Neural cell (in vitro differentiated cells): ENCODE data around the gene LLGL2. TPM values are rescaled to one million over a fixed set of nuclear protein-coding genes. Genes with fewer than 3 reads are reported as not detected.

Experiments
- H2AFZ ChIP-seq: fragments of 200-600, 300-800 bp; sonication (generic), shearing (Covaris generic); 2 replicates; pipeline ENCODE4 v1.6.0; 2014; ENCODE audit warnings: low read depth, mild to moderate bottlenecking, antibody characterized with exemption, low read length, moderate library complexity
- H3F3A ChIP-seq: fragments of 200-600 bp; shearing (Covaris generic); 2 replicates; pipeline ENCODE4 v1.6.1; 2016; ENCODE audit warnings: mild to moderate bottlenecking, moderate library complexity, mixed read lengths, antibody characterized with exemption, low read length; ENCODE audit not compliant: insufficient read depth, poor library complexity, severe bottlenecking
- H3K27ac ChIP-seq: fragments of 200-600, 300-800 bp; sonication (generic), shearing (Covaris generic); 2 replicates; pipeline ENCODE4 v1.5.1; 2014; ENCODE audit warnings: mild to moderate bottlenecking, low read length, moderate library complexity
- H3K27me3 ChIP-seq: fragments of 300-800, 200-600 bp; sonication (generic), shearing (Covaris generic); 2 replicates; pipeline ENCODE4 v1.6.0; 2014; ENCODE audit warnings: mild to moderate bottlenecking, low read depth, low read length, moderate library complexity; ENCODE audit not compliant: insufficient read depth
- H3K36me3 ChIP-seq: fragments of 300-800, 200-600 bp; sonication (generic), shearing (Covaris generic); 2 replicates; pipeline ENCODE4 v1.5.1; 2014; ENCODE audit warnings: mild to moderate bottlenecking, antibody characterized with exemption, low read length, moderate library complexity; ENCODE audit not compliant: insufficient read depth
- H3K4me2 ChIP-seq: fragments of 300-800, 200-600 bp; sonication (generic), shearing (Covaris generic); 2 replicates; pipeline ENCODE4 v1.6.0; 2014; ENCODE audit warnings: mild to moderate bottlenecking, low read length
- H3K4me3 ChIP-seq: fragments of 300-800, 200-600 bp; sonication (generic), shearing (Covaris generic); 2 replicates; pipeline ENCODE4 v1.5.1; 2014; ENCODE audit warnings: mild to moderate bottlenecking, low read length, moderate library complexity
- H3K79me2 ChIP-seq: fragments of 200-600 bp; shearing (Covaris generic); replicated peaks from 2 replicates; pipeline ENCODE4 v1.6.0; 2014; ENCODE audit warnings: mild to moderate bottlenecking, low read length, moderate library complexity; ENCODE audit not compliant: insufficient read depth
- H3K9ac ChIP-seq: fragments of 300-800, 200-600 bp; sonication (generic), shearing (Covaris generic); 2 replicates; pipeline ENCODE4 v1.6.1; 2016; ENCODE audit warnings: mild to moderate bottlenecking, low read length, mixed read lengths
- H3K9me2 ChIP-seq: fragments of 200-600 bp; shearing (Covaris generic); 2 replicates; pipeline ENCODE4 v1.6.1; 2016; ENCODE audit warnings: mild to moderate bottlenecking, low read length, mixed read lengths; ENCODE audit not compliant: insufficient read depth
- H3K9me3 ChIP-seq: fragments of 200-600, 300-800 bp; sonication (generic), shearing (Covaris generic); 2 replicates; pipeline ENCODE4 v1.6.1; 2016; ENCODE audit warnings: mild to moderate bottlenecking, mixed run types, low read length, moderate library complexity, mixed read lengths
- H4K20me1 ChIP-seq: fragments of 200-600 bp; shearing (Covaris generic); 2 replicates; pipeline ENCODE4 v1.6.1; 2016; ENCODE audit warnings: mild to moderate bottlenecking, mixed run types; ENCODE audit not compliant: insufficient read depth
- CTCF ChIP-seq: fragments of 450-650 bp; IDR thresholded peaks from 2 replicates; pipeline ENCODE4 v1.5.1; 2014; ENCODE audit warnings: antibody characterized with exemption, mild to moderate bottlenecking, moderate library complexity; ENCODE audit not compliant: poor library complexity, severe bottlenecking
- EP300 ChIP-seq: fragments of 450-650 bp; conservative IDR thresholded peaks from 2 replicates; pipeline ENCODE4 v1.6.1; 2014; ENCODE audit warnings: antibody characterized with exemption, mild to moderate bottlenecking, moderate library complexity; ENCODE audit not compliant: poor library complexity, severe bottlenecking
- EZH2 ChIP-seq: fragments of 200-600, 300-800 bp; shearing (Covaris generic), sonication (generic); IDR thresholded peaks from 2 replicates; pipeline ENCODE4 v1.6.1; 2014; ENCODE audit warnings: antibody characterized with exemption, low read length, borderline replicate concordance, mild to moderate bottlenecking; ENCODE audit not compliant: insufficient read depth, poor library complexity, severe bottlenecking
- MXI1 ChIP-seq: fragments of 450-650 bp; conservative IDR thresholded peaks from 2 replicates; pipeline ENCODE4 v1.6.1; 2014; ENCODE audit warnings: antibody characterized with exemption, mild to moderate bottlenecking; ENCODE audit not compliant: poor library complexity, severe bottlenecking
- POLR2AphosphoS5 ChIP-seq: IDR thresholded peaks from 2 replicates; pipeline ENCODE4 v1.6.1; 2012
- RAD21 ChIP-seq: fragments of 450-650 bp; conservative IDR thresholded peaks from 2 replicates; pipeline ENCODE4 v1.6.1; 2014; ENCODE audit warnings: antibody characterized with exemption, mild to moderate bottlenecking, moderate library complexity
- REST ChIP-seq: IDR thresholded peaks from 2 replicates; pipeline ENCODE4 v1.6.1; 2012; ENCODE audit warnings: borderline replicate concordance
- SMC3 ChIP-seq: fragments of 450-650 bp; conservative IDR thresholded peaks from 2 replicates; pipeline ENCODE4 v1.6.1; 2014; ENCODE audit warnings: antibody characterized with exemption, mild to moderate bottlenecking, moderate library complexity; ENCODE audit not compliant: poor library complexity
- TAF1 ChIP-seq: IDR thresholded peaks from 2 replicates; pipeline ENCODE4 v1.6.1; 2012; ENCODE audit warnings: low read depth
- polyA plus RNA-seq: library from polyadenylated mRNA; depleted of rRNA; stranded (reverse); fragments of >200 nt; gene quantifications from 2 replicates; pipeline ENCODE4 v1.2.3, GENCODE V29; 2014

Gene LLGL2
- polyA plus RNA-seq, 1 donor from 2014 or later = 0.95 TPM

- H3K4me3 ChIP-seq = no peak overlapping the region
- no peaks in the 10 kb centered on the region for H3K36me3 ChIP-seq
- no peak overlapping the region for H3K27ac ChIP-seq
- H3K9me2 ChIP-seq = no peaks in the 10 kb centered on the region
- H2AFZ ChIP-seq = no peak overlapping the region
- no peaks in the 10 kb centered on the region for H3F3A ChIP-seq
- no peak overlapping the region for H3K9ac ChIP-seq
- no peaks in the 10 kb centered on the region for H3K9me3 ChIP-seq
- H4K20me1 ChIP-seq = no peaks in the 10 kb centered on the region
- H3K79me2 ChIP-seq = no peaks in the 10 kb centered on the region
- no peaks in the 10 kb centered on the region for H3K27me3 ChIP-seq
- TF ChIP-seq EP300 = no peak
- TF ChIP-seq RAD21 = no peak
- no peak for TF ChIP-seq TAF1
- TF ChIP-seq MXI1 = no peak
- no peak overlapping the region for H3K4me2 ChIP-seq
These were observed 44.7 kb downstream of the LLGL2 start for GRCh38 chr17:75570034-75570676.

- H3K9ac ChIP-seq = no peak overlapping the region
- H3K9me3 ChIP-seq = no peaks in the 10 kb centered on the region
- H3K4me2 ChIP-seq = no peak overlapping the region
- H2AFZ ChIP-seq = no peak overlapping the region
- TF ChIP-seq TAF1 (no peak), EP300 (no peak), RAD21 (no peak)
- no peaks in the 10 kb centered on the region for H3F3A ChIP-seq
- H3K79me2 ChIP-seq = no peaks in the 10 kb centered on the region
- no peak overlapping the region for H3K27ac ChIP-seq
- no peaks in the 10 kb centered on the region for H3K36me3 ChIP-seq
- H4K20me1 ChIP-seq = no peaks in the 10 kb centered on the region
- no peaks in the 10 kb centered on the region for H3K27me3 ChIP-seq
- H3K4me3 ChIP-seq = no peak overlapping the region
- H3K9me2 ChIP-seq = no peaks in the 10 kb centered on the region
These were observed 45.3 kb downstream of the LLGL2 start for GRCh38 chr17:75570772-75571171.

- H4K20me1 ChIP-seq = no peaks in the 10 kb centered on the region
- TF ChIP-seq RAD21 (no peak), MXI1 (no peak), SMC3 (no peak), EZH2 (no peak), EP300 (no peak), POLR2AphosphoS5 (no peak), REST (no peak), TAF1 (no peak), CTCF (no peak)
- H3K36me3 ChIP-seq = no peaks in the 10 kb centered on the region
- H3K4me3 ChIP-seq = no peak overlapping the region
- no peak overlapping the region for H3K4me2 ChIP-seq
- no peaks in the 10 kb centered on the region for H3K27me3 ChIP-seq
- H3K9ac ChIP-seq = no peak overlapping the region
- H2AFZ ChIP-seq = no peak overlapping the region
- no peaks in the 10 kb centered on the region for H3K79me2 ChIP-seq
- no peaks in the 10 kb centered on the region for H3K9me3 ChIP-seq
- H3F3A ChIP-seq = no peaks in the 10 kb centered on the region
- no peaks in the 10 kb centered on the region for H3K9me2 ChIP-seq
- no peak overlapping the region for H3K27ac ChIP-seq
These were observed 45.8 kb downstream of the LLGL2 start for GRCh38 chr17:75571197-75571884.
